Cardiac muscle cell (in vitro differentiated cells and primary cell): ENCODE measurements around the gene PRRG3. TPM values are rescaled to one million over a fixed set of nuclear protein-coding genes. Genes with fewer than 3 reads are reported as not detected.

ENCODE experiments used
- DNase-seq, 2 donors: peaks; one replicate each; pipeline versions ENCODE4 v3.0.0 to v3.0.0-alpha.2; 2010 to 2017; ENCODE audit warnings: low read depth in 1 of 2, low spot score in 1 of 2
- H3K27ac ChIP-seq: fragments of 200-600 bp; sonication (generic); 2 replicates; pipeline ENCODE4 v1.5.1; 2016
- H3K27me3 ChIP-seq: fragments of 200-600 bp; sonication (generic); 2 replicates; pipeline ENCODE4 v1.6.0; 2016; ENCODE audit warnings: control low read depth
- H3K36me3 ChIP-seq: fragments of 200-600 bp; sonication (generic); 2 replicates; pipeline ENCODE4 v1.5.1; 2016; ENCODE audit warnings: control low read depth
- H3K4me1 ChIP-seq: fragments of 200-600 bp; sonication (generic); 2 replicates; pipeline ENCODE4 v1.8.1; 2017; ENCODE audit warnings: low read depth, mild to moderate bottlenecking, mixed run types
- H3K4me3 ChIP-seq: fragments of 200-600 bp; sonication (generic); 2 replicates; pipeline ENCODE4 v1.5.1; 2016; ENCODE audit warnings: mild to moderate bottlenecking
- H3K9me3 ChIP-seq: fragments of 200-600 bp; sonication (generic); 2 replicates; pipeline ENCODE4 v1.5.1; 2017; ENCODE audit warnings: low read depth, mild to moderate bottlenecking, control low read depth
- CTCF ChIP-seq: IDR thresholded peaks from 2 replicates; pipeline ENCODE4 v1.5.1; 2012; ENCODE audit warnings: low read depth, mild to moderate bottlenecking, low read length
- polyA plus RNA-seq: library from polyadenylated mRNA; unstranded; fragments of >200 nt; fragmentation: Nextera tagmentation; extraction: Ambion mirVana; gene quantifications from 2 replicates; pipeline ENCODE4 v1.2.1, GENCODE V29; 2016
- total RNA-seq: library from RNA; depleted of rRNA; stranded (reverse); fragments of >200 nt; gene quantifications from 2 replicates; pipeline ENCODE4 v1.2.3, GENCODE V29; 2016

The PRRG3 gene
- total and polyA plus RNA-seq, 2 experiments from 2014 or later: 5.6 to 10.6 TPM

- Histone ChIP-seq H3K4me3 (no peak overlapping the region), H3K4me1 (no peaks in the 10 kb centered on the region), H3K27ac (no peak overlapping the region), H3K36me3 (no peaks in the 10 kb centered on the region), H3K9me3 (no peaks in the 10 kb centered on the region), H3K27me3 (no peaks in the 10 kb centered on the region)
- TF ChIP-seq CTCF: no peak
- DNase-seq: no peak
These were observed 50.4 kb downstream of the PRRG3 start for GRCh38 chrX:151745651-151746050.

GRCh38 chrX:151746502-151746901, 51.2 kb downstream of the PRRG3 start:
- H3K27me3 ChIP-seq: no peaks in the 10 kb centered on the region
- no peak for DNase-seq
- H3K4me3 ChIP-seq: no peak overlapping the region
- H3K27ac ChIP-seq: no peak overlapping the region
- no peaks in the 10 kb centered on the region for H3K4me1 ChIP-seq
- no peaks in the 10 kb centered on the region for H3K36me3 ChIP-seq
- no peaks in the 10 kb centered on the region for H3K9me3 ChIP-seq
- TF ChIP-seq CTCF: no peak

GRCh38 chrX:151750511-151750910, 55.3 kb downstream of the PRRG3 start:
- Histone ChIP-seq H3K9me3 (no peaks in the 10 kb centered on the region), H3K36me3 (no peaks in the 10 kb centered on the region), H3K27me3 (no peaks in the 10 kb centered on the region), H3K4me1 (no peaks in the 10 kb centered on the region), H3K4me3 (no peak overlapping the region), H3K27ac (no peak overlapping the region)
- DNase-seq: no peak
- TF ChIP-seq CTCF: no peak

- Histone ChIP-seq H3K4me3 (no peak overlapping the region), H3K27ac (no peak overlapping the region), H3K4me1 (no peaks in the 10 kb centered on the region), H3K9me3 (no peaks in the 10 kb centered on the region), H3K27me3 (no peaks in the 10 kb centered on the region), H3K36me3 (no peaks in the 10 kb centered on the region)
- no peak for TF ChIP-seq CTCF
- no peak for DNase-seq
These were observed 57.6 kb downstream of the PRRG3 start for GRCh38 chrX:151752847-151753246.

GRCh38 chrX:151753313-151754046, 58.2 kb downstream of the PRRG3 start:
- Histone ChIP-seq H3K4me1 (no peaks in the 10 kb centered on the region), H3K27me3 (no peaks in the 10 kb centered on the region), H3K27ac (no peak overlapping the region), H3K36me3 (no peaks in the 10 kb centered on the region), H3K9me3 (no peaks in the 10 kb centered on the region), H3K4me3 (no peak overlapping the region)
- TF ChIP-seq CTCF: peak; percentile 78
- peak; percentile 68 to 73 for DNase-seq

- Histone ChIP-seq H3K36me3 (no peaks in the 10 kb centered on the region), H3K27ac (no peak overlapping the region), H3K4me3 (no peak overlapping the region), H3K9me3 (no peaks in the 10 kb centered on the region), H3K4me1 (no peaks in the 10 kb centered on the region), H3K27me3 (no peaks in the 10 kb centered on the region)
- DNase-seq: peak in 1 of 2 donors; percentile 24
- no peak for TF ChIP-seq CTCF
These were observed 58.8 kb downstream of the PRRG3 start for GRCh38 chrX:151754047-151754429.
